Breast epithelium (tissue), 3 donors: ENCODE measurements around the gene GAB2.

Experiments
- POLR2A ChIP-seq: fragments of 450-650 bp; IDR thresholded peaks from one replicate; pipeline ENCODE4 v1.6.1; 2016; ENCODE audit warnings: antibody characterized with exemption, mild to moderate bottlenecking, moderate library complexity
- TF ChIP-seq, protein P1 (sequence below), 3 donors: fragments of 450-650 bp; IDR thresholded peaks; one replicate each; pipeline ENCODE4 v1.5.1; 2016 to 2017; ENCODE audit warnings: antibody characterized with exemption in 3 of 3, mild to moderate bottlenecking in 3 of 3, moderate library complexity in 3 of 3

DNA sequence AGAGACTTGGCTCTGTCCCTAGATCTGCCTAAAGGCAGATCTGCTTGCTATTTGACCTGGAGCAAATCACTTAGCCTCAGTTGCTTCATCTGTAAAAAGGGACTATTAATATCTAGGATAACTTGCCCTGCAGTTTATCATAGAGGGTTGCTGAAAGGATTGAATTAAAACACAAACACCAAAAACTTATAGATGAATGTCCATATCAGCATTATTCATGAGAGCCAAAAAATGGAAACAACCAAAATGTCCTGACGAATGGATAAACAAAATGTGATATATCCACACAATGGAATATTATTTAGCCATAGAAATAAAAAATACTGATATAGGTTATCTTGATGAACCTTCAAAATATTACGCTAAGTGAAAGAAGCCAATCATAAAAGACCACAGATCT lies 161.7 kb downstream of the GAB2 start:
- TF ChIP-seq, protein P1, sequence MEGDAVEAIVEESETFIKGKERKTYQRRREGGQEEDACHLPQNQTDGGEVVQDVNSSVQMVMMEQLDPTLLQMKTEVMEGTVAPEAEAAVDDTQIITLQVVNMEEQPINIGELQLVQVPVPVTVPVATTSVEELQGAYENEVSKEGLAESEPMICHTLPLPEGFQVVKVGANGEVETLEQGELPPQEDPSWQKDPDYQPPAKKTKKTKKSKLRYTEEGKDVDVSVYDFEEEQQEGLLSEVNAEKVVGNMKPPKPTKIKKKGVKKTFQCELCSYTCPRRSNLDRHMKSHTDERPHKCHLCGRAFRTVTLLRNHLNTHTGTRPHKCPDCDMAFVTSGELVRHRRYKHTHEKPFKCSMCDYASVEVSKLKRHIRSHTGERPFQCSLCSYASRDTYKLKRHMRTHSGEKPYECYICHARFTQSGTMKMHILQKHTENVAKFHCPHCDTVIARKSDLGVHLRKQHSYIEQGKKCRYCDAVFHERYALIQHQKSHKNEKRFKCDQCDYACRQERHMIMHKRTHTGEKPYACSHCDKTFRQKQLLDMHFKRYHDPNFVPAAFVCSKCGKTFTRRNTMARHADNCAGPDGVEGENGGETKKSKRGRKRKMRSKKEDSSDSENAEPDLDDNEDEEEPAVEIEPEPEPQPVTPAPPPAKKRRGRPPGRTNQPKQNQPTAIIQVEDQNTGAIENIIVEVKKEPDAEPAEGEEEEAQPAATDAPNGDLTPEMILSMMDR (IDR thresholded peaks at IDR 0.05), result no peak
- TF ChIP-seq POLR2A, result no peak
